Muscle layer of duodenum (tissue), 2 donors: ENCODE measurements around the gene NTM.

Source experiments
- H3K27ac ChIP-seq: one replicate; pipeline ENCODE4 v1.7.0; 2013; ENCODE audit warnings: mild to moderate bottlenecking, low read length
- H3K27me3 ChIP-seq: one replicate; pipeline ENCODE4 v1.7.0; 2013; ENCODE audit warnings: low read depth, mild to moderate bottlenecking, control low read depth, low read length
- H3K36me3 ChIP-seq, 2 donors: one replicate each; pipeline ENCODE4 v1.7.0; 2013; ENCODE audit warnings: low read length in 2 of 2, control low read depth in 1 of 2, mild to moderate bottlenecking in 1 of 2; ENCODE audit not compliant: insufficient read depth in 2 of 2, control insufficient read depth in 1 of 2
- H3K4me1 ChIP-seq, 2 donors: one replicate each; pipeline ENCODE4 v1.7.0; 2013; ENCODE audit warnings: low read length in 2 of 2, mild to moderate bottlenecking in 2 of 2, control low read depth in 1 of 2, moderate library complexity in 1 of 2; ENCODE audit not compliant: insufficient read depth in 2 of 2, control insufficient read depth in 1 of 2
- H3K4me3 ChIP-seq, 2 donors: one replicate each; pipeline ENCODE4 v1.7.0; 2013; ENCODE audit warnings: low read length in 2 of 2, low read depth in 1 of 2, mild to moderate bottlenecking in 1 of 2
- H3K9me3 ChIP-seq, 2 donors: one replicate each; pipeline ENCODE4 v1.7.0; 2013; ENCODE audit warnings: low read length in 2 of 2, control low read depth in 1 of 2, mild to moderate bottlenecking in 1 of 2; ENCODE audit not compliant: control insufficient read depth in 1 of 2
- donor health status: healthy.

Gene NTM

DNA sequence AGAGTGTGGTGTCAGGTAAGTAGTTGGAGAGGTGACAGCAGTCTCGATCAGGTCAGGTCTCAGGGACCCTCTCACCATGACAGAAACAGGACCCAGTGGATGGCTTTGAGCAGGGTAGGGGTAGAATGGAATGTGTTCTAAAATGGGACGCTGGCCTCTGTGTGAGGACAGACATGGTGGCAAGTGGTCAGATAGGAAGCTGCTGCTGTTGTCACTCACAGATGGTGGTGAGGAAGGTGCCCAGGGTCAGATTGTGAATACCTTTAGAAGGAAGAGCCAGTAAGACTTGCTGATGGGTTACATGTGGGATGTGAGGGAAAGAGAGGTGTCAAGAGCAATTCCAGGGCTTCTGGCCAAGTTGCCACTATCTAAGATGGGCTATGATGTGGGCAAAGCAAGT, 596.3 kb downstream of the NTM start:
- Histone ChIP-seq H3K4me3 (no peak overlapping the region), H3K27me3 (no peaks in the 10 kb centered on the region), H3K36me3 (peaks cover 0 to 4% of the 10 kb centered on the region in 2 donors), H3K9me3 (no peaks in the 10 kb centered on the region), H3K27ac (no peak overlapping the region), H3K4me1 (no peaks in the 10 kb centered on the region)

DNA sequence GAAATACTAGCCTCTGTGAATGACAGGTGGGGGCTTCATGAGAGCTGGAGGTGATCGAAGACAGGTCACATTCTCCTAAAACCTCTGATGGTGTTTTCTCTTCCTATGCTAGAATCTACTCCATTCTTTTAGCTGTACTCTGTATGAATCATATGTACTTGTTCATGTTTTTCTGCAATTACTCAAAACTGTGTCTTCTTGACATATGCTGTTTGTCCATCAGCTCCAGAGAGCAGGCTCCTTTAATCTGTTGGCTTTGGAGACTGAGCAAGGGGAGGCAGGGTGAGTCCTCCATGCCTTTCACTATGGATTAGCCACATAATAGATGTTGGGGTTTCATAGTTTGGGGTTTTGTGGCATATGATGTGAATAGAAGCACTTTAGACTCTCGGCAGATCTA, 598.8 kb downstream of the NTM start:
- no peaks in the 10 kb centered on the region for H3K9me3 ChIP-seq
- H3K27me3 ChIP-seq: no peaks in the 10 kb centered on the region
- no peak overlapping the region for H3K4me3 ChIP-seq
- H3K4me1 ChIP-seq: no peaks in the 10 kb centered on the region
- H3K27ac ChIP-seq: no peak overlapping the region
- H3K36me3 ChIP-seq: peaks cover 0 to 4% of the 10 kb centered on the region in 2 donors

DNA sequence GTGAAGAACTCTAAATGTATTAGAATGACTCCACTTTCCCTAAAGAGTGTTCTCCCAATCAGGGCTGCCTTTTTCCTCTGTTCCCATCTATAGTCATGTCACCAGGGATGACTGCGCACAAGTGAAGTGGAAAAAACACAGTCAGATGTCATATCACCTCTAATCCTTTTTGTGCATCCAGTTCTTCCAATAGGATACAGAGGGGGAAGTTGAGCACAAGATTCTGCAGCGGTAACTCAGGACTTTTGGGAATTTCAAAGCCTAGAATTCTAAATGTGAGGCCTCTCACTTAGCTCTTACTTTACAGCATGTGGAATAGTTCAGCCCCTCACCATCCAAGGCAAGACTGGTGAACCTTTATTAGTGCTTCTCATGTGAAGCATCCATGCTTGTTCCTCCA, 602.6 kb downstream of the NTM start:
- peaks cover 0 to 4% of the 10 kb centered on the region in 2 donors for H3K36me3 ChIP-seq
- H3K9me3 ChIP-seq: no peaks in the 10 kb centered on the region
- H3K27ac ChIP-seq: no peak overlapping the region
- no peaks in the 10 kb centered on the region for H3K4me1 ChIP-seq
- no peaks in the 10 kb centered on the region for H3K27me3 ChIP-seq
- H3K4me3 ChIP-seq: no peak overlapping the region

DNA sequence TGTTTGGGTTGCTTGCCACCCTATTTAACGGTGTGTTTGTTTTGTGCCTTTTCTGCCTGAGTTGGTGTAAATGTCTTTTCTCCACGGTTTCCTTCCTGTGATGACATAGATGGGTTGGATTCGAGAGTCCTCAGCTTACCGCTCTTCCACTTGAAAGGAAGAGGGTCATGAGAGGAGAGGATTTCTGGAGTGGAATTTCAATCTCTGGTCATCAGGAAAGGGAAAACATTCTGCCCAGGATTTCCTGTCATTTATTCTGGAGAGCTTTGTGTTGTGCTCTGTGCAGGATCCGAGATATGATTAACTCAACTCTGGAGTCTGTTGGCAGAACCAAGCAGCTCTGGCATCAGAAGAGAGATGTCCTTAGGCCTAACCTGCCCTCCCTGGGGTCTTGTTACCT, 605.2 kb downstream of the NTM start:
- Histone ChIP-seq H3K4me1 (no peaks in the 10 kb centered on the region), H3K4me3 (no peak overlapping the region), H3K27ac (no peak overlapping the region), H3K27me3 (no peaks in the 10 kb centered on the region), H3K36me3 (no peaks in the 10 kb centered on the region), H3K9me3 (no peaks in the 10 kb centered on the region)

DNA sequence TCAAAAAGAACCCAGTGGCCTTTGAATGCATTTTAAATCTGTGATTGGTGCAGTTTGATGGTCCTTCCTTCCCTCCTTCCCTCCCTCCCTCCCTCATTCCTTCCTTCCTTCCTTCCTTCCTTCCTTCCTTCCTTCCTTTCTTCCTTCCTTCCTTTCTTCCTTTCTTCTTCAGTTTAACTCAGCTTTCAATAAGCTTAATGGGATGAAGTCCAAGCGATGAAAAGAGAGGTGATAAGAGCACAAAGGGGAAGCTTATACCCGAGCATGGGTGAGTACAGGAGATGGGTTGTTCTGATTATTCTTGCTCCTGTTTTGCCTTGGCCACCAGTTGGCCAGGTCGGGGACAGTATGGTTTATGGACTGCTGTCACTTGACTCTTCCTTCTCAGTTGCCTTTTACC, 605.6 kb downstream of the NTM start:
- Histone ChIP-seq H3K36me3 (no peaks in the 10 kb centered on the region), H3K4me1 (no peaks in the 10 kb centered on the region), H3K9me3 (no peaks in the 10 kb centered on the region), H3K4me3 (no peak overlapping the region), H3K27ac (no peak overlapping the region), H3K27me3 (no peaks in the 10 kb centered on the region)

DNA sequence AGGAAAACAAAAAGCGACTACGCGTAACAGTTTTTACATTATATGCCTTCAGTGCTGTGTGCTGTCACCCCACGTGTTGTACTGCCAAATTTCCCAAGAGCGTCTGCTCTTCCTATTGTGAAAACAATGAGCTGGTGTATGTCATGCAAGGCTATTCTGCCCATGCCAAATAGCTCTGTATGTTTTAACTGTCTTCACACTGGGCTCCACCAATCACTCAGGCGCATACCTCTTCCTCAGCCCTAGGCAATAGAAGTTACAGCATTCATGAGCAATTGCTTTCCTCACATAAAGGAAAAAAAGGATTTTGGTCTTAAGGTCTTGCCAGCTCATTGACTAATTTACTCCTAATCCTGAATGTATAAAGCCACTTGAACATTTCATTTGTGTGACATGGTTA, 606.8 kb downstream of the NTM start:
- no peaks in the 10 kb centered on the region for H3K27me3 ChIP-seq
- H3K27ac ChIP-seq: no peak overlapping the region
- H3K9me3 ChIP-seq: no peaks in the 10 kb centered on the region
- H3K36me3 ChIP-seq: no peaks in the 10 kb centered on the region
- no peaks in the 10 kb centered on the region for H3K4me1 ChIP-seq
- H3K4me3 ChIP-seq: no peak overlapping the region

DNA sequence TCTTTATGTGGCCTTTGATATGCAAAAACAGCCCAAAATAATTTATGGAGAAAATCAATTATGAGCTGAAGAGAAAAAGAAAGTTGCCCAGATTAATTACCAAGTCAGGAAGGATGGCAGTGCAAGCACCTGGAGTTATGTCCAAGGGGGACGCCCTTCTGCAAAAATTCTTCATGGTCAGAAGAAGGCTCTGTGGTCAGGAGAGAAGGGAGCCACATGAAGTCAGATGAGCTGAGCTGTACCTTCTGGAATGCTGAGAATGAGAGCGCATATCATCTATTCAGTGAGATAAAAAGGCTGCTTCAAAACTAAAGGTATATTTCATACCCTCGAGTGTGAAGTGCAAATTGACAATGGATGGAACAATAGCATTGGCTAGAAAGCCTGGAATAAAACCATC, 607.4 kb downstream of the NTM start:
- Histone ChIP-seq H3K36me3 (no peaks in the 10 kb centered on the region), H3K4me3 (no peak overlapping the region), H3K27me3 (no peaks in the 10 kb centered on the region), H3K9me3 (no peaks in the 10 kb centered on the region), H3K4me1 (no peaks in the 10 kb centered on the region), H3K27ac (no peak overlapping the region)

DNA sequence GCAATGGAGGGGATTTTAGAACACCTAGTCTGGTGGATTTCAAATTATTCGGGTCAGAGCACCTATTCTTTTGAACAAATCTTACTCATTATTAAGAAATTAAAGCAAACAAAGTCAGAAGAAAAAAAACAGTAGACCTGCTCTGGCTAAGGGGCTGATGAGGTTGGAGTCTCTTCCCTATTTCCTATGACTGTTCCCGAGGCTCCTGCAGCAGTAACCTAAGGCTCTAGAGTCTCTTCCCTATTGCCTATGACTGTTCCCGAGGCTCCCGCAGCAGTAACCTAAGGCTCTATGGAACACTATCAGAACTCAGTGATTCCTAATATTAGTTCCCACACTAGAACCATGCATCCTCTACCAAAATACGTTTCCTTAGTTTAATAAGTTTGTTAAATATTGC, 607.9 kb downstream of the NTM start:
- H3K4me3 ChIP-seq: no peak overlapping the region
- H3K9me3 ChIP-seq: no peaks in the 10 kb centered on the region
- H3K27ac ChIP-seq: no peak overlapping the region
- no peaks in the 10 kb centered on the region for H3K36me3 ChIP-seq
- no peaks in the 10 kb centered on the region for H3K27me3 ChIP-seq
- H3K4me1 ChIP-seq: no peaks in the 10 kb centered on the region

DNA sequence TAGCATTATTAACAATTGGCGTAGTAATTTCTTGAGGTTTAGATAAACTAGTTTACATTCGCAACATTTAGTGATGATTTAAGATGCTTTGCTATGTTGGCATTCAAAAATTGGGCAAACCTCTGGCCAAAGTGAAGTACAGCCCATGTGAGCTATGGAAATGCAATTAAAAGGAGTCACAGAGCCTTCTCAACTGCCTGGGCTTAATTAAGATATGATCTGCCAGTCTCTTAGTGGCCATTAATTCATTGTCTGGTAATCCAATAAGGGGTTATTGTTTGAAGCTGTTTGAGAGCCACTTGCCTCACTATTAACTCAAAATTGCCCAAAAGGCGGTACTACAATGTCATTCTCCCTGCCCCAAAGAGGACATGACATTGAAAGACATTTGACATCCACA, 608.9 kb downstream of the NTM start:
- Histone ChIP-seq H3K4me3 (no peak overlapping the region), H3K9me3 (no peaks in the 10 kb centered on the region), H3K27me3 (no peaks in the 10 kb centered on the region), H3K27ac (no peak overlapping the region), H3K36me3 (no peaks in the 10 kb centered on the region), H3K4me1 (no peaks in the 10 kb centered on the region)

DNA sequence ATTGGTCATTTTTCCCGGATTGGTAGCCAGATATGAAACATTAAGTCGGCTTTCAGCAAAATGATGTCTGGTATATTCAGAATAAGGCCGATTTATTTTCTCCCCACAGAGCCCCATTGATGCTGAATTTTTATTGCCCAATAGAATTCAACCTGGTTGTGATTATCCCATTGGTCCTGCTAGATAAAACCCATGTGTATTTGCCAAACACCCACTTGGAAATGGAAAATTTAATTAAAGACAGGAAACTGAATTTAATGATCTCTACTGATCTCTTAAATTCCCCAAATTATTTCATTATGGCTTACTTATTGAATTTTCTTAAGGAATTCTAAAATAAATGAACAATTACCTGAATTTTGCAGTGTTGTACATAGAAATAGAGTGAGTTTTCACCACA, 609.8 kb downstream of the NTM start:
- Histone ChIP-seq H3K27ac (no peak overlapping the region), H3K9me3 (no peaks in the 10 kb centered on the region), H3K36me3 (no peaks in the 10 kb centered on the region), H3K27me3 (no peaks in the 10 kb centered on the region), H3K4me1 (no peaks in the 10 kb centered on the region), H3K4me3 (no peak overlapping the region)

DNA sequence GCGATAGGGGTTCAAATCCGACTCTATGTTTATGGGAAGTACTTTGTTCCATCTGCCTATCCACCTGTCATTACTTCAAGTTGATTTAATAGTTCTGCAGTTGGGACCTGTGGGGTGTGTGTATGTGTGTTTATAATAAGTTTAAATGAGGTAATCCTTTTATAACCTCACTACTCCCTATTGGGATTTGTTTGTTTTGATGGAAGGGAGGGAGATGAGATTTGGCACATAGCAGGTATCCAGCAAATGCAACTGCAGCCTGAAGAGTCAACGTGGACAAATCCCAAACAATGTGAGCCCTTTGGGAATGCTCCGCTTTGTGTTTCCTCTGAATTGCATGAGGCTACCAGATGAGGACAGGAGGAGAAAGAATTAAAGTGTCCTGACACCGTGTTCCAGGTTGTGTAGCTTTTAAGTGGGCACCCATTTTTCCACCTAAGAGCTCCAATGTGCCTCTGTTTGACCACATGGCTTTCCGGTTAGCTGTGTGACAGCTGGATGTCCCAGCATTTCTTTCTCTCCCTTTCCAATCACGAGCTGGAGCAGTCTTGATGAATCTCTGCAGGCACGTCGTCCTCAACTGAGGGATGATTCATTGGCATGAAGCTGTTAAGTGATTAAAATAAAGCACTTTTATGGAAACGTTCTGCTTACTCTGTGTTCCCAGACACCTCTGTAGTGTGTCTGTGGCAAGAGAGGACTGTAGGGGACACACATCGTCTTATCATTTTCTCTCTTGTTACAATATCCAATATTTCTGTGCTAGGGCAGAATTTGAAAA, 610.7 kb downstream of the NTM start:
- Histone ChIP-seq H3K4me3 (no peak overlapping the region), H3K27me3 (no peaks in the 10 kb centered on the region), H3K27ac (no peak overlapping the region)

DNA sequence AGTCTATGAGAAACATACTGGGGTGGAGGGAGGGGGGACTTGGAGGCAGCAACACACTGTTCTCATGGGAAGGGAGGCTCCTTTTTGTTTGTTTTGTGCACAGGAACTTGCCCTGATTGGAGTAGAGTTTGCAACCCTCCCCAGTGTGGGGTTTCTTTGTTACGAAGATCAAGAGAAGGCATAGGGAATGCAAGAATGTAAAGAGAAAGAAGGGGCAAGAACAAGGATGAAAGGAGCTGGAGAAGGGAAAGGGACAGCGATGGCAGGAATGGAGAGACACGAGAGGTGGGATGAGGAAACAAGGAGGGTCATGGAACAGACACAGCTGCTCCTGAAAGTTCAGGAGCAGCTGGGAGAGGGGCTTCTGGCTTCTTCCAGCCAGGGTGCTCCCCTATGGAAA, 611.7 kb downstream of the NTM start:
- no peaks in the 10 kb centered on the region for H3K36me3 ChIP-seq

More for the DNA sequence above, 610.7 kb downstream of the NTM start:
- no peaks in the 10 kb centered on the region for H3K9me3 ChIP-seq
- no peaks in the 10 kb centered on the region for H3K36me3 ChIP-seq
- H3K4me1 ChIP-seq: no peaks in the 10 kb centered on the region

More for the DNA sequence above, 611.7 kb downstream of the NTM start:
- Histone ChIP-seq H3K4me1 (peaks cover 0 to 7% of the 10 kb centered on the region in 2 donors), H3K27ac (no peak overlapping the region), H3K9me3 (no peaks in the 10 kb centered on the region), H3K4me3 (no peak overlapping the region), H3K27me3 (no peaks in the 10 kb centered on the region)
